Measurements from ENCODE around the gene DTNB. TPM values are rescaled to one million over a fixed set of nuclear protein-coding genes. Genes with fewer than 3 reads are reported as not detected.
A peak's percentile ranks its signal among the peaks of the same experiment; 100 is the strongest.
"Not testable (repeated sequence)": the region's sequence is repeated elsewhere in the genome, so short reads cannot be mapped to it uniquely, and the experiment has no call there.

Gene DTNB
- total RNA-seq, 1 donor from 2014 or later, result 28.9 TPM

DNA sequence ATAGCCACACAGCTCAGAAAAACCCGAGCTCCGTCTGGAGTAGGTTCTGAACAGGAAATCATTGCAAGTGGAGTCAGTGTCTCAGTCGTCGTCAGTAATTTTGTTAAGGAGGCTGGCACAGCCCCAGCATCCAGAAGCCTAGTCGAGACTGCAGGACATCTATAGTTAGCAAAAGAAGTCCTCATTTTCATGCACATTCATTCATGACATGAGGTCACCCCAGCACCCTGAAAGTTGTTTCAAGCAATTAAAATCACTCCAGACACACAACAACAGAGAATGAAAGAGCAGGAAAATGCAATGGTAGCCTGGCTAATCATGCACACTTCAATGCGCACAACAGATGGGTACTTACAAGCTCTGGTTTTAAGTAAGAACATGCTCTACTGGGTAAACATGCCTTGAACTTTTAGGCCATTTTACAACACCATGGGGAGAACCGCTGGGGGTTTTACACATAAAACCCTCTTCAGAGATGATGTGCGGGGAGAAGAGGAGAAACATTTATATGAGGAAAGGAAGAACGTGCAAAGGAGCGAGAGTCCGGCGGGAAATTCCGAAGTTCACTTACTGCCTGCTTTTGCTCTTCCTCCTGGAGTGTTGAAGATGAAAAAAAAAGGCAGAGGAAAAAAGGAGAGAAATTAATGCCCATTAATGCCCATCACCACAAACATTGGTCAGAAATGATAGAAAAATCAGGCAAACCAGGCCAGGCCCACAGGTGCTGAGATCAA, 254.3 kb downstream of the DTNB start:
- ChIA-PET POLR2A (interaction anchor here (0.7 to 6.7 kb wide), 35 partner anchors 11 to 842 kb away, joined by 3 to 214 read pairs (median 5); partner anchors contain the start of genes ASXL2 and DNMT3A), CTCF (interaction anchor here (0.7 to 5.1 kb wide), 10 partner anchors 8 to 57 kb away, joined by 3 to 45 read pairs (median 3); no protein-coding TSS in a partner anchor)
- intact Hi-C loops (cut with micrococcal nuclease), result loop anchor here (1.0 to 5.0 kb wide), 8 partner anchors 9 to 118 kb away; no protein-coding TSS in a partner anchor
- Mint-ChIP-seq H3K4me3 (peak overlapping the region; percentile 93), H3K27me3 (no peaks in the 10 kb centered on the region), H3K4me1 (peaks cover 86% of the 10 kb centered on the region), H3K36me3 (ENCODE audit: low read depth) (peaks cover 10% of the 10 kb centered on the region), H3K9me3 (peaks cover 6% of the 10 kb centered on the region), H3K27ac (peak overlapping the region; percentile 95)
- DNase-seq (no peak), ATAC-seq (ENCODE audit: low read depth) (peak; percentile 28)
- TF ChIP-seq, protein P1, sequence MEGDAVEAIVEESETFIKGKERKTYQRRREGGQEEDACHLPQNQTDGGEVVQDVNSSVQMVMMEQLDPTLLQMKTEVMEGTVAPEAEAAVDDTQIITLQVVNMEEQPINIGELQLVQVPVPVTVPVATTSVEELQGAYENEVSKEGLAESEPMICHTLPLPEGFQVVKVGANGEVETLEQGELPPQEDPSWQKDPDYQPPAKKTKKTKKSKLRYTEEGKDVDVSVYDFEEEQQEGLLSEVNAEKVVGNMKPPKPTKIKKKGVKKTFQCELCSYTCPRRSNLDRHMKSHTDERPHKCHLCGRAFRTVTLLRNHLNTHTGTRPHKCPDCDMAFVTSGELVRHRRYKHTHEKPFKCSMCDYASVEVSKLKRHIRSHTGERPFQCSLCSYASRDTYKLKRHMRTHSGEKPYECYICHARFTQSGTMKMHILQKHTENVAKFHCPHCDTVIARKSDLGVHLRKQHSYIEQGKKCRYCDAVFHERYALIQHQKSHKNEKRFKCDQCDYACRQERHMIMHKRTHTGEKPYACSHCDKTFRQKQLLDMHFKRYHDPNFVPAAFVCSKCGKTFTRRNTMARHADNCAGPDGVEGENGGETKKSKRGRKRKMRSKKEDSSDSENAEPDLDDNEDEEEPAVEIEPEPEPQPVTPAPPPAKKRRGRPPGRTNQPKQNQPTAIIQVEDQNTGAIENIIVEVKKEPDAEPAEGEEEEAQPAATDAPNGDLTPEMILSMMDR (IDR thresholded peaks at IDR 0.05), result no peak

GRCh38 chr2:25417715-25418369, 255.5 kb downstream of the DTNB start:
- H3K36me3 Mint-ChIP-seq (ENCODE audit: low read depth), result peaks cover 8% of the 10 kb centered on the region
- intact Hi-C loops (cut with micrococcal nuclease), result loop anchor here (5.0 kb wide), 1 partner anchor 34 kb away; no protein-coding TSS in a partner anchor
- POLR2A ChIA-PET, result interaction anchor here (0.8 to 6.7 kb wide), 12 partner anchors 9 to 103 kb away, joined by 3 to 214 read pairs (median 10); no protein-coding TSS in a partner anchor
- CTCF ChIA-PET, result interaction anchor here (1.0 to 5.1 kb wide), 3 partner anchors 41 to 56 kb away, joined by 4 to 45 read pairs (median 32); no protein-coding TSS in a partner anchor
- H3K4me3 Mint-ChIP-seq, result peak overlapping the region; percentile 93
- no peak for ATAC-seq (ENCODE audit: low read depth)
- H3K27me3 Mint-ChIP-seq, result no peaks in the 10 kb centered on the region
- H3K27ac Mint-ChIP-seq, result peak overlapping the region; percentile 95
- DNase-seq, result no peak
- H3K9me3 Mint-ChIP-seq, result peaks cover 6% of the 10 kb centered on the region
- TF ChIP-seq, protein P1 (IDR thresholded peaks at IDR 0.05), result no peak
- H3K4me1 Mint-ChIP-seq, result peaks cover 78% of the 10 kb centered on the region

GRCh38 chr2:25416674-25417073, 256.7 kb downstream of the DTNB start:
- CTCF ChIA-PET, result interaction anchor here (0.5 to 1.4 kb wide), 3 partner anchors 20 to 41 kb away, joined by 3 to 4 read pairs (median 4); no protein-coding TSS in a partner anchor

GRCh38 chr2:25414781-25415180, 258.6 kb downstream of the DTNB start:
- POLR2A ChIA-PET, result interaction anchor here (0.6 to 0.8 kb wide), 3 partner anchors 11 to 100 kb away, joined by 3 read pairs; no protein-coding TSS in a partner anchor
- ATAC-seq (ENCODE audit: low read depth) (no peak), DNase-seq (no peak)
- TF ChIP-seq, protein P1 (IDR thresholded peaks at IDR 0.05), result no peak
- Mint-ChIP-seq H3K36me3 (ENCODE audit: low read depth) (peaks cover 4% of the 10 kb centered on the region), H3K9me3 (peaks cover 6% of the 10 kb centered on the region), H3K27me3 (no peaks in the 10 kb centered on the region), H3K4me3 (no peak overlapping the region), H3K4me1 (peaks cover 75% of the 10 kb centered on the region), H3K27ac (no peak overlapping the region)
- intact Hi-C loops (cut with micrococcal nuclease), result loop anchor here (5.0 kb wide), 1 partner anchor 38 kb away; no protein-coding TSS in a partner anchor
- CTCF ChIA-PET, result interaction anchor here (1.0 kb wide), 1 partner anchor 39 kb away, joined by 3 read pairs; no protein-coding TSS in a partner anchor

More at GRCh38 chr2:25416674-25417073, 256.7 kb downstream of the DTNB start:
- Mint-ChIP-seq H3K9me3 (peaks cover 6% of the 10 kb centered on the region), H3K36me3 (ENCODE audit: low read depth) (peaks cover 6% of the 10 kb centered on the region), H3K4me3 (no peak overlapping the region), H3K27me3 (no peaks in the 10 kb centered on the region), H3K4me1 (peaks cover 75% of the 10 kb centered on the region), H3K27ac (peak overlapping the region; percentile 95)
- ATAC-seq (ENCODE audit: low read depth), result no peak
- TF ChIP-seq, protein P1 (IDR thresholded peaks at IDR 0.05), result no peak
- no peak for DNase-seq
- intact Hi-C loops (cut with micrococcal nuclease), result loop anchor here (5.0 kb wide), 1 partner anchor 36 kb away; no protein-coding TSS in a partner anchor
- POLR2A ChIA-PET, result interaction anchor here (0.6 to 6.7 kb wide), 5 partner anchors 9 to 93 kb away, joined by 4 to 206 read pairs (median 88); no protein-coding TSS in a partner anchor

DNA sequence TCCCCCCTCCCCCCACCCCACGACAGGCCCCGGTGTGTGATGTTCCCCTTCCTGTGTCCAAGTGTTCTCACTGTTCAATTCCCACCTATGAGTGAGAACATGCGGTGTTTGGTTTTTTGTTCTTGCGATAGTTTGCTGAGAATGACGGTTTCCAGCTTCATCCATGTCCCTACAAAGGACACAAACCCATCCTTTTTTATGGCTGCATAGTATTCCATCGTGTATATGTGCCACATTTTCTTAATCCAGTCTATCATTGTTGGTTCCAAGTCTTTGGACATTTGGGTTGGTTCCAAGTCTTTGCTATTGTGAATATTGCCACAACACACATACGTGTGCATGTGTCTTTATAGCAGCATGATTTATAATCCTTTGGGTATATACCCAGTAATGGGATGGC, 260.0 kb downstream of the DTNB start:
- H3K4me3 Mint-ChIP-seq; H3K9me3 Mint-ChIP-seq; H3K36me3 Mint-ChIP-seq (ENCODE audit: low read depth); H3K27ac Mint-ChIP-seq; CTCF ChIA-PET; ATAC-seq (ENCODE audit: low read depth); DNase-seq; intact Hi-C loops (cut with micrococcal nuclease); H3K27me3 Mint-ChIP-seq: not testable (repeated sequence)
- peaks cover 75% of the 10 kb centered on the region for H3K4me1 Mint-ChIP-seq
- POLR2A ChIA-PET, result interaction anchor here (1.4 kb wide), 1 partner anchor 10 kb away, joined by 5 read pairs; no protein-coding TSS in a partner anchor

Data from activated B cell treated with CpG ODN at 0.5 μM for 24 hours (primary cell).